HK-2 (cell line): ENCODE data around the gene SNAPIN.
A peak's percentile ranks its signal among the peaks of the same experiment; 100 is the strongest.
"Not testable (repeated sequence)": the region's sequence is repeated elsewhere in the genome, so short reads cannot be mapped to it uniquely, and the experiment has no call there.

Source experiments
- DNase-seq: peaks from one replicate; pipeline ENCODE4 v3.0.0-alpha.2; 2018; ENCODE audit not compliant: unreplicated experiment

The SNAPIN gene

GRCh38 chr1:153647346-153647714, 11.2 kb upstream of the SNAPIN start:
- no peak for DNase-seq

GRCh38 chr1:153648000-153648643, 10.4 kb upstream of the SNAPIN start:
- DNase-seq, result no peak

GRCh38 chr1:153649137-153649862, 9.2 kb upstream of the SNAPIN start:
- no peak for DNase-seq

DNA sequence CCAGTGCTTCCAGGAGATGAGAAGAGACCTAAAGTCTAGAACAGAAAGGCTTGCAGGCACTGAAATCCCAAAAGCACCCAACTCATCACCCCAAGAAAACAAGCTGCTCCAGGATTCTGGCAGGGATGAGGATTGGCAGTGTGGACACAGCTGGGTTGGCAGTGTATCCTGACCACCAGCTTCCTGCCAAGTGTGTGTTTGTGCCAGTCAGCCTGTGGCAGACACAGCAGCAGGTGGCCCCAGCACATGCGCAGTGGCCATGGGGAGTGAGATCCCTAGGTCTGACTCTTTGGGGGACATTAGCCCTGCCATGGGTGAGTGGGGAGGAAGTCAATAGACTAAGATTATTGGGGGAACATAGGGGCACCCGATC, 8.7 kb upstream of the SNAPIN start:
- DNase-seq, result no peak

GRCh38 chr1:153651771-153652170, 6.7 kb upstream of the SNAPIN start:
- no peak for DNase-seq

DNA sequence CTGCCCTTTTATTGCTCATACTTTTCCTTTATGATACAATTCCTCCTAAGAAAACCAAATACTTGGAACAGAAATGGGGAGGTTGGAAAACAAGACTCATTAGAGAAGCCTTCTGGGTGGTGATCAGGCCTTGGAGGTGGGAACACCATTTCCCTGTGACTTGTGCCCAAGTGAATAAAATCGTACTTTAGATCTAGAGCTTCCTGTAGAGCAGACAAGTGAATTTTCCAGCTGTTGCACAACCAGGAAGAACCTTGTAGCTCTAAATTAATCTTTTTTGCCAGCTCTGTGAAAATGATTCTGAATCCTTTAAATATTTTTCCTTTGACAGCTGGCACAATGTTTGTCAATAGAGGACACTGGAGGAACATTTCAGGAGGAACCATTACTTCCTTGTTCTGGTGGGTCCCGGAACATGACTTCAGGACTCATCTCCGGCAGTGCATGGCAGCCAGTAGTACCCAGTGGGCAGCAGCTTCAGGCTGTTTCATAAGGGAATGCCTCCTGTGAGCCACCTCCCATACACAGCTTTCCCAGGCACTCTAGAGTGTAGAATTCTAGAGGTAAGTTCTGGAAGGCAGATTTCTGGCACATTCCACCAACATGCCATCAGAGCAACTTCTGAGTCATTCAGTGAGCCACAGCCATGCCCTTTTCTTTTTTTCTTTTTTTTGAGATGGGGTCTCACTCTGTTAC, 5.5 kb upstream of the SNAPIN start:
- no peak for DNase-seq

GRCh38 chr1:153655333-153655732, 3.2 kb upstream of the SNAPIN start:
- no peak for DNase-seq

- DNase-seq, result no peak
Observed at GRCh38 chr1:153659175-153659534, 652 bp downstream of the SNAPIN start.

GRCh38 chr1:153659656-153660055, 1.2 kb downstream of the SNAPIN start:
- DNase-seq, result no peak

DNA sequence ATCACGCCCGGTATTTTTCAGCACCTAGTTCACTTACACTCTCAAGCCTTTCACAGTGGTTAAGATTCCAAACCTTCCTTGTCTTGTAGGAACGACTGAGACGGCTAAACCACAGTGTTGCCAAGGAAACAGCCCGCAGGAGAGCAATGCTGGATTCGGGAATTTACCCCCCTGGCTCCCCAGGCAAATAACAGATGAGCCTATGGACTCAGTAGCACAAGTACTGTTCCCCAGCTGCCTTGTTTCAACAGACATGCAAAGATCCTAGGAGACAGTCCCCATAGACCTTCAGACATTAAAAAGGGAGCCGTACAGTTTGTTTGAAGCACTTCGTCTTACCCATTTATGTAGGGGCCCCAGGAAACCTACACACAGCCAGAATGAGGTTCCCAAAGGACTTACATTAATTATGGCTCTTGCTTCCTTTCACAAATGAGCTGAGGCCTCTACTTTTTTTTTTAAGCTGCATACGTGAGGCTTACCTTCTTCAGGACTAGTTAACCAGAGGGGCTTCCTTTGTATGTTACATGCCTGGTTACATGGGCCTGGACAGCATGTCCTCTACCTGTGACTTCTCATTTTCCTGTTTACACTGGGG, 2.7 kb downstream of the SNAPIN start:
- DNase-seq, result no peak

GRCh38 chr1:153662269-153662668, 3.8 kb downstream of the SNAPIN start:
- DNase-seq, result no peak

DNA sequence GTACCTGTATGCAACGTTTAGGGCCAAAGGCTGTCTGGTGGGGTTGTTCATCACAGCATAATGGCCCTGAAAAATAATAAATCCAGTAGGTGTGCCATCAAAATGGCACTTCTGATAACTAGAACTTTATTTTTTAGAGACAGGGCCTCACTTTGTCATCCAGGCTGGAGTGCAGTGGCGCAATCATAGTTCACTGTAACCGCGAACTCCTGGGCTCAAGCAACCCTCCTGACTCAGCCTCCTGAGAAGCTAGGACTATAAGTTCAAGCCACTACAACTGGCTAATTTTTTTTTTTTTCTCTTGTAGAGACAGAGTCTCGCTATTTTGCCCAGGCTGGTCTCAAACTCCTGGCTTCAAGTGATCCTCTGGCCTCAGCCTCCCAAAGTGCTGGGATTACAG, 4.7 kb downstream of the SNAPIN start:
- no peak for DNase-seq

- DNase-seq, result no peak
Observed at GRCh38 chr1:153667439-153667838, 8.9 kb downstream of the SNAPIN start.

GRCh38 chr1:153668672-153669071, 10.2 kb downstream of the SNAPIN start:
- DNase-seq, result not testable (repeated sequence)

- DNase-seq, result no peak
Observed at GRCh38 chr1:153669606-153670005, 11.1 kb downstream of the SNAPIN start.

GRCh38 chr1:153670257-153670858, 11.9 kb downstream of the SNAPIN start:
- DNase-seq, result no peak

GRCh38 chr1:153670859-153671627, 12.5 kb downstream of the SNAPIN start, which contains the start of gene ILF2:
Gene ILF2 (minus strand): TSS chr1:153670993. CDS start chr1:153670922, 71 bp downstream.
- DNase-seq, result peak; percentile 96

GRCh38 chr1:153671628-153672353, 13.3 kb downstream of the SNAPIN start:
- peak; percentile 67 for DNase-seq

- DNase-seq, result no peak
Observed at GRCh38 chr1:153673511-153673910, 15.0 kb downstream of the SNAPIN start.

- peak; percentile 44 for DNase-seq
Observed at GRCh38 chr1:153677718-153678518, 19.4 kb downstream of the SNAPIN start.
